ENCODE measurements around the gene ZNF189.

The ZNF189 gene

GRCh38 chr9:101449071-101449721 lies 50.5 kb downstream of the ZNF189 start:
- no peaks in the 10 kb centered on the region for H3K9me3 ChIP-seq (ENCODE audit: insufficient read depth, low read length)
- no peaks in the 10 kb centered on the region for H3K36me3 ChIP-seq (replicated peaks; ENCODE audit: low read depth, low read length)
- H3K79me2 ChIP-seq (ENCODE audit: low read length) = no peaks in the 10 kb centered on the region
- H2AFZ ChIP-seq (ENCODE audit: low read depth, low read length) = peak overlapping the region; percentile 79
- TF ChIP-seq EZH2phosphoT487 (IDR thresholded peaks at IDR 0.05; ENCODE audit: low read depth) (no peak), CTCF (IDR thresholded peaks at IDR 0.05; ENCODE audit: low read depth, low read length) (peak; percentile 54)
- peaks cover 3% of the 10 kb centered on the region; the same call in 1 of the 2 replicates for H3K4me1 ChIP-seq (ENCODE audit: low read length)
- H3K27me3 ChIP-seq (ENCODE audit: low read depth, low read length) = no peaks in the 10 kb centered on the region
- H3K4me3 ChIP-seq (ENCODE audit: low read length) = peak overlapping the region; percentile 89
- H3K4me2 ChIP-seq (ENCODE audit: low read length) = peak overlapping the region; percentile 81
- no peaks in the 10 kb centered on the region for H4K20me1 ChIP-seq (ENCODE audit: insufficient read depth, low read length)
- peak overlapping the region; percentile 59 for H3K9ac ChIP-seq (ENCODE audit: low read length)
- H3K27ac ChIP-seq (ENCODE audit: low read length) = no peak overlapping the region

- H2AFZ ChIP-seq (ENCODE audit: low read depth, low read length) = no peak overlapping the region
- H3K36me3 ChIP-seq (replicated peaks; ENCODE audit: low read depth, low read length) = no peaks in the 10 kb centered on the region
- H3K4me3 ChIP-seq (ENCODE audit: low read length) = no peak overlapping the region
- TF ChIP-seq CTCF (IDR thresholded peaks at IDR 0.05; ENCODE audit: low read depth, low read length) = no peak
- TF ChIP-seq EZH2phosphoT487 (IDR thresholded peaks at IDR 0.05; ENCODE audit: low read depth) = no peak
- no peaks in the 10 kb centered on the region for H4K20me1 ChIP-seq (ENCODE audit: insufficient read depth, low read length)
- no peaks in the 10 kb centered on the region; the same call in 1 of the 2 replicates for H3K27me3 ChIP-seq (ENCODE audit: low read depth, low read length)
- H3K4me1 ChIP-seq (ENCODE audit: low read length) = no peaks in the 10 kb centered on the region; the same call in 1 of the 2 replicates
- no peak overlapping the region for H3K9ac ChIP-seq (ENCODE audit: low read length)
- no peaks in the 10 kb centered on the region for H3K9me3 ChIP-seq (ENCODE audit: insufficient read depth, low read length)
- no peaks in the 10 kb centered on the region for H3K79me2 ChIP-seq (ENCODE audit: low read length)
- H3K27ac ChIP-seq (ENCODE audit: low read length) = no peak overlapping the region
- H3K4me2 ChIP-seq (ENCODE audit: low read length) = no peak overlapping the region
These were observed 52.3 kb downstream of the ZNF189 start for GRCh38 chr9:101450931-101451330.

GRCh38 chr9:101451498-101451897 lies 52.8 kb downstream of the ZNF189 start:
- no peak overlapping the region for H3K27ac ChIP-seq (ENCODE audit: low read length)
- H3K9me3 ChIP-seq (ENCODE audit: insufficient read depth, low read length) = no peaks in the 10 kb centered on the region
- peaks cover under 1% of the 10 kb centered on the region; the same call in 1 of the 2 replicates for H3K27me3 ChIP-seq (ENCODE audit: low read depth, low read length)
- TF ChIP-seq EZH2phosphoT487 (IDR thresholded peaks at IDR 0.05; ENCODE audit: low read depth) (no peak), CTCF (IDR thresholded peaks at IDR 0.05; ENCODE audit: low read depth, low read length) (no peak)
- no peaks in the 10 kb centered on the region; the same call in 1 of the 2 replicates for H3K4me1 ChIP-seq (ENCODE audit: low read length)
- H3K4me2 ChIP-seq (ENCODE audit: low read length) = no peak overlapping the region
- H4K20me1 ChIP-seq (ENCODE audit: insufficient read depth, low read length) = no peaks in the 10 kb centered on the region
- H3K36me3 ChIP-seq (replicated peaks; ENCODE audit: low read depth, low read length) = no peaks in the 10 kb centered on the region
- H3K79me2 ChIP-seq (ENCODE audit: low read length) = no peaks in the 10 kb centered on the region
- no peak overlapping the region for H2AFZ ChIP-seq (ENCODE audit: low read depth, low read length)
- no peak overlapping the region for H3K4me3 ChIP-seq (ENCODE audit: low read length)
- H3K9ac ChIP-seq (ENCODE audit: low read length) = no peak overlapping the region

- no peak for TF ChIP-seq EZH2phosphoT487 (IDR thresholded peaks at IDR 0.05; ENCODE audit: low read depth)
- TF ChIP-seq CTCF (IDR thresholded peaks at IDR 0.05; ENCODE audit: low read depth, low read length) = no peak
- Histone ChIP-seq H3K27ac (ENCODE audit: low read length) (no peak overlapping the region), H2AFZ (ENCODE audit: low read depth, low read length) (no peak overlapping the region), H3K79me2 (ENCODE audit: low read length) (no peaks in the 10 kb centered on the region), H3K27me3 (ENCODE audit: low read depth, low read length) (peaks cover 4% of the 10 kb centered on the region; the same call in 1 of the 2 replicates), H4K20me1 (ENCODE audit: insufficient read depth, low read length) (no peaks in the 10 kb centered on the region), H3K9me3 (ENCODE audit: insufficient read depth, low read length) (no peaks in the 10 kb centered on the region), H3K36me3 (replicated peaks; ENCODE audit: low read depth, low read length) (no peaks in the 10 kb centered on the region), H3K4me2 (ENCODE audit: low read length) (no peak overlapping the region), H3K4me1 (ENCODE audit: low read length) (no peaks in the 10 kb centered on the region), H3K4me3 (ENCODE audit: low read length) (no peak overlapping the region), H3K9ac (ENCODE audit: low read length) (no peak overlapping the region)
These were observed 55.3 kb downstream of the ZNF189 start for GRCh38 chr9:101453776-101454570.

All from OCI-LY3 (cell line).